Measurements from ENCODE around the gene PLOD3. TPM values are rescaled to one million over a fixed set of nuclear protein-coding genes. Genes with fewer than 3 reads are reported as not detected.
"Not testable (repeated sequence)": the region's sequence is repeated elsewhere in the genome, so short reads cannot be mapped to it uniquely, and the experiment has no call there.

The PLOD3 gene
- total and polyA plus RNA-seq, 2 donors (not counting 1 experiment from before 2014, with no cell fraction given) = 40.1 to 47.5 TPM

DNA sequence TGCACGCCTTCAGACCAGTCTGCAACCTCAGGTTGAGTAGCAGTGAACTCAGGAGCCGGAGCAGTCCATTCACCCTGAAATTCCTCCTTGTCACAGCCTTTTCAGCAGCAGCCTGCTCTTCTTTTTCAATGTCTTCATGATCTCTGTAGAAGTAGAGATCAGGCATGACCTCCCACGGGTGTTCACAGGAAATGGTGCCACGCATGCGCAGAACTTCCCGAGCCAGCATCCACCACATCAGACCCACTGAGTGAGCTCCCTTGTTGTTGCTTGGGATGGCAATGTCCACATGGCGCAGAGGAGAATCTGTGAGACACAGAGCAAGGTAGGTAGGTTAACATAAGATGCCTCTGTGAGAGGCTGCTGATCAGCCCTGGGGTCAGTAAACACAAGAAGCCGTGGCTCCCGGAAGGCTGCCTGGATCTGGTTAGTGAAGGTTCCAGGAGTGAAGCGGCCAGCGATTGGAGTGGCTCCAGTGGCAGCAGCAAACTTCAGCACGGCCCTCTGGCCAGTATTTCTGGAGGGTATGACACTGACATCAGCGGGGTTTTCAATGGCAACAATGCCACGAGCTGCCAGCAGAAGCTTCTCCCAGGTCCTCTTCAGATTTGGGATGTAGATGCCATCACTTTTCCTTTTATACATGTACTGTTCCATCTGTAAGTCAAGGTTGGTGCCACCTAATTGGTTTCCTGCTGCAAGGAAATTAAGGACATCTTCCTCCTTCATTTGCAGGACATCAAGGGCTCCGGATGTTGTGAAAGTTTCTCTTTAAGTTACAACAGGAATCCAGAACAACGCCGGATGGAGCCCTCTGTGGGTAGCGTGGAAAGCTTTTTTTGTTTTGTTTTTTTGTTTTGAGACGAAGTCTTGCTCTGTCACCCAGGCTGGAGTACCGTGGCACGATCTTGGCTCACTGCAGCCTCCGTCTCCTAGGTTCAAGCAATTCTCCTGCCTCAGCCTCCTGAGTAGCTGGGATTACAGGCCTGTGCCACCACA, 13.3 kb downstream of the PLOD3 start:
- DNase-seq; H3K4me2 ChIP-seq (replicated peaks; ENCODE audit: low read depth, low read length, poor library complexity, severe bottlenecking); H2AFZ ChIP-seq (ENCODE audit: insufficient read depth, low read depth, low read length, poor library complexity, severe bottlenecking); H3K4me3 ChIP-seq (ENCODE audit: control extremely low read depth in 1 of 5, extremely low read depth in 1 of 5, insufficient read depth in 1 of 5, low read depth in 2 of 5, low read length in 4 of 5); POLR2A ChIA-PET; ATAC-seq (ENCODE audit: low read depth); H3K79me2 ChIP-seq (ENCODE audit: control insufficient read depth, insufficient read depth, low read length); H4K20me1 ChIP-seq (ENCODE audit: control insufficient read depth, insufficient read depth, low read length, poor library complexity, severe bottlenecking); H3K9me3 Mint-ChIP-seq (ENCODE audit: insufficient read depth); H3K27ac Mint-ChIP-seq; H3K27ac ChIP-seq (ENCODE audit: low read length in 2 of 2); H3K36me3 ChIP-seq (replicated peaks in 1 of 2; ENCODE audit: control extremely low read depth in 1 of 2, control insufficient read depth in 1 of 2, extremely low read depth in 1 of 2, insufficient read depth in 2 of 2, low read length in 1 of 2); H3K9ac ChIP-seq (ENCODE audit: low read length); intact Hi-C loops (cut with micrococcal nuclease): not testable (repeated sequence)
- Mint-ChIP-seq H3K4me1 (peaks cover 23% of the 10 kb centered on the region), H3K27me3 (peaks cover 22% of the 10 kb centered on the region), H3K4me3 (peak overlapping the region; percentile 17)
- H3K27me3 ChIP-seq (replicated peaks in 1 of 4; ENCODE audit: control extremely low read depth in 1 of 4, control insufficient read depth in 3 of 4, insufficient read depth in 4 of 4, low read length in 3 of 4) = peaks cover 0 to 32% (median 16%) of the 10 kb centered on the region in 4 experiments
- CTCF ChIA-PET = interaction anchor here (1.4 to 1.7 kb wide), 2 partner anchors 9 to 12 kb away, joined by 3 to 7 read pairs; no protein-coding TSS in a partner anchor
- peaks cover 18 to 27% of the 10 kb centered on the region in 2 donors for H3K4me1 ChIP-seq (ENCODE audit: control insufficient read depth in 2 of 2, insufficient read depth in 2 of 2, low read length in 2 of 2)
- WGBS (ENCODE audit: insufficient coverage) = 80% methylated on average over 18 of the region's 22 CpGs
- H3K9me3 ChIP-seq (ENCODE audit: control extremely low read depth in 1 of 3, control insufficient read depth in 2 of 3, insufficient read depth in 1 of 3, low read length in 2 of 3) = peaks cover 0 to 19% (median 0%) of the 10 kb centered on the region in 3 donors

DNA sequence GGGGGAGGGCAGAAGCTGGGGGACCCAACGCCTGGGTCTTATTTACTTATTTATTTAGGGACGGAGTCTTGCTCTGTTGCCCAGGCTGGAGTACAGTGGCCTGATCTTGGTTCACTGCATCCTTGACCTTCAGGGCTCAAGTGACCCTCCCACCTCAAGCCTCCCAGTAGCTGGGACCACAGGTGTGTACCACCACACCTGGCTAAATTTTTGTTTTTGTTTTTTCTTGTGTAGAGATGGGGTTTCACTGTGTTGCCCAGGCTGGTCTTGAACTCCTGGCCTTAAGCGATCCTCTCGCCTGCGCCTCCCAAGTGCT, 14.8 kb downstream of the PLOD3 start:
- intact Hi-C loops (cut with micrococcal nuclease) = no loop called here
- ATAC-seq (ENCODE audit: low read depth) = no peak

More for the DNA sequence above, 14.8 kb downstream of the PLOD3 start:
- Mint-ChIP-seq H3K4me1 (peaks cover 23% of the 10 kb centered on the region), H3K9me3 (ENCODE audit: insufficient read depth) (no peaks in the 10 kb centered on the region), H3K4me3 (no peak overlapping the region), H3K27me3 (peaks cover 24% of the 10 kb centered on the region), H3K27ac (no peak overlapping the region)
- Histone ChIP-seq H3K27me3 (replicated peaks in 1 of 4; ENCODE audit: control extremely low read depth in 1 of 4, control insufficient read depth in 3 of 4, insufficient read depth in 4 of 4, low read length in 3 of 4) (peaks cover 0 to 39% (median 16%) of the 10 kb centered on the region in 4 experiments), H3K4me2 (replicated peaks; ENCODE audit: low read depth, low read length, poor library complexity, severe bottlenecking) (peak overlapping the region; percentile 73), H4K20me1 (ENCODE audit: control insufficient read depth, insufficient read depth, low read length, poor library complexity, severe bottlenecking) (no peaks in the 10 kb centered on the region), H2AFZ (ENCODE audit: insufficient read depth, low read depth, low read length, poor library complexity, severe bottlenecking) (no peak overlapping the region), H3K9me3 (ENCODE audit: control extremely low read depth in 1 of 3, control insufficient read depth in 2 of 3, insufficient read depth in 1 of 3, low read length in 2 of 3) (peaks cover 0 to 19% (median 0%) of the 10 kb centered on the region in 3 donors), H3K79me2 (ENCODE audit: control insufficient read depth, insufficient read depth, low read length) (no peaks in the 10 kb centered on the region), H3K27ac (ENCODE audit: low read length in 2 of 2) (no peak overlapping the region), H3K4me1 (ENCODE audit: control insufficient read depth in 2 of 2, insufficient read depth in 2 of 2, low read length in 2 of 2) (peaks cover 18 to 27% of the 10 kb centered on the region in 2 donors), H3K9ac (ENCODE audit: low read length) (no peak overlapping the region), H3K4me3 (ENCODE audit: control extremely low read depth in 1 of 5, extremely low read depth in 1 of 5, insufficient read depth in 1 of 5, low read depth in 2 of 5, low read length in 4 of 5) (no peak overlapping the region), H3K36me3 (replicated peaks in 1 of 2; ENCODE audit: control extremely low read depth in 1 of 2, control insufficient read depth in 1 of 2, extremely low read depth in 1 of 2, insufficient read depth in 2 of 2, low read length in 1 of 2) (no peaks in the 10 kb centered on the region)
- no peak for TF ChIP-seq EZH2 (IDR thresholded peaks at IDR 0.05; ENCODE audit: borderline replicate concordance, insufficient read depth, low read depth, low read length, poor library complexity, severe bottlenecking)
- TF ChIP-seq, protein P1, sequence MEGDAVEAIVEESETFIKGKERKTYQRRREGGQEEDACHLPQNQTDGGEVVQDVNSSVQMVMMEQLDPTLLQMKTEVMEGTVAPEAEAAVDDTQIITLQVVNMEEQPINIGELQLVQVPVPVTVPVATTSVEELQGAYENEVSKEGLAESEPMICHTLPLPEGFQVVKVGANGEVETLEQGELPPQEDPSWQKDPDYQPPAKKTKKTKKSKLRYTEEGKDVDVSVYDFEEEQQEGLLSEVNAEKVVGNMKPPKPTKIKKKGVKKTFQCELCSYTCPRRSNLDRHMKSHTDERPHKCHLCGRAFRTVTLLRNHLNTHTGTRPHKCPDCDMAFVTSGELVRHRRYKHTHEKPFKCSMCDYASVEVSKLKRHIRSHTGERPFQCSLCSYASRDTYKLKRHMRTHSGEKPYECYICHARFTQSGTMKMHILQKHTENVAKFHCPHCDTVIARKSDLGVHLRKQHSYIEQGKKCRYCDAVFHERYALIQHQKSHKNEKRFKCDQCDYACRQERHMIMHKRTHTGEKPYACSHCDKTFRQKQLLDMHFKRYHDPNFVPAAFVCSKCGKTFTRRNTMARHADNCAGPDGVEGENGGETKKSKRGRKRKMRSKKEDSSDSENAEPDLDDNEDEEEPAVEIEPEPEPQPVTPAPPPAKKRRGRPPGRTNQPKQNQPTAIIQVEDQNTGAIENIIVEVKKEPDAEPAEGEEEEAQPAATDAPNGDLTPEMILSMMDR (IDR thresholded peaks at IDR 0.05) = no peak
- DNase-seq = no peak
- POLR2A ChIA-PET = no interaction called here
- 100% methylated on average over 3 of the region's 5 CpGs for WGBS (ENCODE audit: insufficient coverage)
- CTCF ChIA-PET = interaction anchor here (2.8 kb wide), 1 partner anchor 59 kb away, joined by 10 read pairs; no protein-coding TSS in a partner anchor

Data from B cell (primary cell).